K562 (cell line): ENCODE data around the gene PEX19. TPM values are rescaled to one million over a fixed set of nuclear protein-coding genes. Genes with fewer than 3 reads are reported as not detected.

ENCODE experiments used
- C11orf30 ChIP-seq: fragments of 450-650 bp; IDR thresholded peaks from 2 replicates; pipeline ENCODE4 v1.6.1; 2016; ENCODE audit warnings: low read depth, mild to moderate bottlenecking
- CBX3 ChIP-seq, 2 experiments: IDR thresholded peaks; 1 replicate in 1 of 2; 2 replicates in 1 of 2; pipeline ENCODE4 v1.6.1; 2012; ENCODE audit warnings: inconsistent platforms in 2 of 2, low read length in 2 of 2, borderline replicate concordance in 1 of 2, control low read depth in 1 of 2
- DNMT1 ChIP-seq: fragments of 450-650 bp; IDR thresholded peaks from 2 replicates; pipeline ENCODE4 v1.6.1; 2016; ENCODE audit warnings: antibody characterized with exemption, mild to moderate bottlenecking
- ETV5 ChIP-seq: sonication (generic); formaldehyde crosslinking; IDR thresholded peaks from 2 replicates; pipeline ENCODE4 v1.4.0; 2020; ENCODE audit warnings: low read depth, mild to moderate bottlenecking, missing genetic modification reagents
- HDGF ChIP-seq: fragments of 450-650 bp; IDR thresholded peaks from 2 replicates; pipeline ENCODE4 v1.6.1; 2016
- HNRNPLL ChIP-seq: fragments of 200-400 bp; formaldehyde crosslinking; IDR thresholded peaks from 2 replicates; pipeline ENCODE4 v1.6.1; 2017; ENCODE audit warnings: low read length, low read depth, mild to moderate bottlenecking; ENCODE audit not compliant: poor library complexity, severe bottlenecking
- HOMEZ ChIP-seq: fragments of 250-450 bp; sonication (Bioruptor Pico); IDR thresholded peaks from 2 replicates; pipeline ENCODE4 v1.4.0; 2020; ENCODE audit warnings: mild to moderate bottlenecking, moderate library complexity
- ILF3 ChIP-seq: fragments of 450-650 bp; IDR thresholded peaks from 2 replicates; pipeline ENCODE4 v1.6.1; 2018; ENCODE audit warnings: antibody characterized with exemption, mild to moderate bottlenecking, moderate library complexity, borderline replicate concordance
- KDM5B ChIP-seq: fragments of 200-600 bp; sonication (generic); IDR thresholded peaks from 2 replicates; pipeline ENCODE4 v1.6.1; 2012; ENCODE audit warnings: low read depth, mild to moderate bottlenecking, moderate library complexity, low read length, control low read depth, inconsistent platforms; ENCODE audit not compliant: insufficient replicate concordance
- KHSRP ChIP-seq: fragments of 450-650 bp; IDR thresholded peaks from 2 replicates; pipeline ENCODE4 v1.6.1; 2017
- MCM7 ChIP-seq, 2 experiments: fragments of 450-650 bp; IDR thresholded peaks; 2 replicates each; pipeline ENCODE4 v1.6.1; 2016 to 2018
- TAF1 ChIP-seq: IDR thresholded peaks from 2 replicates; pipeline ENCODE4 v1.6.1; 2011; ENCODE audit warnings: mild to moderate bottlenecking, low read length, moderate library complexity; ENCODE audit not compliant: insufficient read depth, control insufficient read depth, severe bottlenecking; ENCODE audit errors: extremely low read depth
- XRCC5 ChIP-seq: fragments of 200-400 bp; formaldehyde crosslinking; IDR thresholded peaks from 2 replicates; pipeline ENCODE4 v1.6.1; 2017; ENCODE audit warnings: low read depth, mild to moderate bottlenecking, low read length
- ZNF408 ChIP-seq: fragments of 250-450 bp; sonication (Bioruptor Pico); IDR thresholded peaks from 2 replicates; pipeline ENCODE4 v1.4.0; 2020; ENCODE audit warnings: low read depth, mild to moderate bottlenecking, moderate library complexity
- polyA plus RNA-seq, 8 experiments: library from polyadenylated mRNA; depleted of rRNA in 4 of 8; stranded (reverse) in 5 of 8; unstranded in 3 of 8; fragments of >200 nt; fragmentation: Nextera tagmentation in 2 of 8; fragmentation: Illumina TruSeq in 1 of 8; extraction: Ambion mirVana in 2 of 8; extraction: Trizol in 1 of 8; gene quantifications; 2 replicates each; pipeline versions ENCODE4 v1.2.1 to v1.2.3, GENCODE V29; 2011 to 2014; ENCODE audit warnings: inconsistent platforms in 1 of 8, missing spikeins in 1 of 8
- total RNA-seq, 7 experiments: library from RNA; depleted of rRNA in 6 of 7; stranded (reverse); fragments of >200 nt in 6 of 7; fragmentation: Illumina TruSeq in 2 of 7; extraction: Trizol in 2 of 7; gene quantifications; 2 replicates each; pipeline versions ENCODE4 v1.2.1 to v1.2.3, GENCODE V29; 2011 to 2021; ENCODE audit warnings: low replicate concordance in 1 of 7
- TF ChIP-seq, protein P1 (sequence below): fragments of 450-650 bp; formaldehyde crosslinking; IDR thresholded peaks from 2 replicates; pipeline ENCODE4 v1.4.0; 2022; ENCODE audit warnings: missing genetic modification characterization
- TF ChIP-seq, protein P2 (sequence below): fragments of 450-650 bp; IDR thresholded peaks from 2 replicates; pipeline ENCODE4 v1.6.1; 2016; ENCODE audit warnings: low read depth

Gene PEX19
- total and polyA plus RNA-seq, 9 of the 15 experiments (the other 6 are each of a cell fraction or from before 2014, with no cell fraction given), result 32.5 to 103 (median 59.8) TPM

GRCh38 chr1:160261893-160262794, 22.8 kb downstream of the PEX19 start, which contains the start of gene DCAF8 (continued):
- TF ChIP-seq HOMEZ (CRISPR knock-in tag) (peak; percentile 21; the same call in 1 of the 2 replicates), TAF1 (peak; percentile 99), C11orf30 (peak; percentile 56), KDM5B (peak; percentile 94), ILF3 (no peak), ETV5 (0 out of 2 replicates have a peak, but pooled peaks have one; percentile 30), KHSRP (no peak), XRCC5 (no peak), ZNF408 (CRISPR knock-in tag) (no peak), HDGF (no peak), CBX3 (IDR thresholded peaks at IDR 0.05; ENCODE audit: borderline replicate concordance in 1 of 2, low read length in 2 of 2) (peak in 1 of 2 experiments; percentile 68; a peak in 2 of 3 replicates), MCM7 (IDR thresholded peaks at IDR 0.05) (no peak), DNMT1 (peak; percentile 87; the same call in 1 of the 2 replicates), HNRNPLL (peak; percentile 80)
- TF ChIP-seq, protein P1, sequence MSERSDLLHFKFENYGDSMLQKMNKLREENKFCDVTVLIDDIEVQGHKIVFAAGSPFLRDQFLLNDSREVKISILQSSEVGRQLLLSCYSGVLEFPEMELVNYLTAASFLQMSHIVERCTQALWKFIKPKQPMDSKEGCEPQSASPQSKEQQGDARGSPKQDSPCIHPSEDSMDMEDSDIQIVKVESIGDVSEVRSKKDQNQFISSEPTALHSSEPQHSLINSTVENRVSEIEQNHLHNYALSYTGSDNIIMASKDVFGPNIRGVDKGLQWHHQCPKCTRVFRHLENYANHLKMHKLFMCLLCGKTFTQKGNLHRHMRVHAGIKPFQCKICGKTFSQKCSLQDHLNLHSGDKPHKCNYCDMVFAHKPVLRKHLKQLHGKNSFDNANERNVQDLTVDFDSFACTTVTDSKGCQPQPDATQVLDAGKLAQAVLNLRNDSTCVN (CRISPR knock-in tag), result peak; percentile 46; the same call in 1 of the 2 replicates
- TF ChIP-seq, protein P2, sequence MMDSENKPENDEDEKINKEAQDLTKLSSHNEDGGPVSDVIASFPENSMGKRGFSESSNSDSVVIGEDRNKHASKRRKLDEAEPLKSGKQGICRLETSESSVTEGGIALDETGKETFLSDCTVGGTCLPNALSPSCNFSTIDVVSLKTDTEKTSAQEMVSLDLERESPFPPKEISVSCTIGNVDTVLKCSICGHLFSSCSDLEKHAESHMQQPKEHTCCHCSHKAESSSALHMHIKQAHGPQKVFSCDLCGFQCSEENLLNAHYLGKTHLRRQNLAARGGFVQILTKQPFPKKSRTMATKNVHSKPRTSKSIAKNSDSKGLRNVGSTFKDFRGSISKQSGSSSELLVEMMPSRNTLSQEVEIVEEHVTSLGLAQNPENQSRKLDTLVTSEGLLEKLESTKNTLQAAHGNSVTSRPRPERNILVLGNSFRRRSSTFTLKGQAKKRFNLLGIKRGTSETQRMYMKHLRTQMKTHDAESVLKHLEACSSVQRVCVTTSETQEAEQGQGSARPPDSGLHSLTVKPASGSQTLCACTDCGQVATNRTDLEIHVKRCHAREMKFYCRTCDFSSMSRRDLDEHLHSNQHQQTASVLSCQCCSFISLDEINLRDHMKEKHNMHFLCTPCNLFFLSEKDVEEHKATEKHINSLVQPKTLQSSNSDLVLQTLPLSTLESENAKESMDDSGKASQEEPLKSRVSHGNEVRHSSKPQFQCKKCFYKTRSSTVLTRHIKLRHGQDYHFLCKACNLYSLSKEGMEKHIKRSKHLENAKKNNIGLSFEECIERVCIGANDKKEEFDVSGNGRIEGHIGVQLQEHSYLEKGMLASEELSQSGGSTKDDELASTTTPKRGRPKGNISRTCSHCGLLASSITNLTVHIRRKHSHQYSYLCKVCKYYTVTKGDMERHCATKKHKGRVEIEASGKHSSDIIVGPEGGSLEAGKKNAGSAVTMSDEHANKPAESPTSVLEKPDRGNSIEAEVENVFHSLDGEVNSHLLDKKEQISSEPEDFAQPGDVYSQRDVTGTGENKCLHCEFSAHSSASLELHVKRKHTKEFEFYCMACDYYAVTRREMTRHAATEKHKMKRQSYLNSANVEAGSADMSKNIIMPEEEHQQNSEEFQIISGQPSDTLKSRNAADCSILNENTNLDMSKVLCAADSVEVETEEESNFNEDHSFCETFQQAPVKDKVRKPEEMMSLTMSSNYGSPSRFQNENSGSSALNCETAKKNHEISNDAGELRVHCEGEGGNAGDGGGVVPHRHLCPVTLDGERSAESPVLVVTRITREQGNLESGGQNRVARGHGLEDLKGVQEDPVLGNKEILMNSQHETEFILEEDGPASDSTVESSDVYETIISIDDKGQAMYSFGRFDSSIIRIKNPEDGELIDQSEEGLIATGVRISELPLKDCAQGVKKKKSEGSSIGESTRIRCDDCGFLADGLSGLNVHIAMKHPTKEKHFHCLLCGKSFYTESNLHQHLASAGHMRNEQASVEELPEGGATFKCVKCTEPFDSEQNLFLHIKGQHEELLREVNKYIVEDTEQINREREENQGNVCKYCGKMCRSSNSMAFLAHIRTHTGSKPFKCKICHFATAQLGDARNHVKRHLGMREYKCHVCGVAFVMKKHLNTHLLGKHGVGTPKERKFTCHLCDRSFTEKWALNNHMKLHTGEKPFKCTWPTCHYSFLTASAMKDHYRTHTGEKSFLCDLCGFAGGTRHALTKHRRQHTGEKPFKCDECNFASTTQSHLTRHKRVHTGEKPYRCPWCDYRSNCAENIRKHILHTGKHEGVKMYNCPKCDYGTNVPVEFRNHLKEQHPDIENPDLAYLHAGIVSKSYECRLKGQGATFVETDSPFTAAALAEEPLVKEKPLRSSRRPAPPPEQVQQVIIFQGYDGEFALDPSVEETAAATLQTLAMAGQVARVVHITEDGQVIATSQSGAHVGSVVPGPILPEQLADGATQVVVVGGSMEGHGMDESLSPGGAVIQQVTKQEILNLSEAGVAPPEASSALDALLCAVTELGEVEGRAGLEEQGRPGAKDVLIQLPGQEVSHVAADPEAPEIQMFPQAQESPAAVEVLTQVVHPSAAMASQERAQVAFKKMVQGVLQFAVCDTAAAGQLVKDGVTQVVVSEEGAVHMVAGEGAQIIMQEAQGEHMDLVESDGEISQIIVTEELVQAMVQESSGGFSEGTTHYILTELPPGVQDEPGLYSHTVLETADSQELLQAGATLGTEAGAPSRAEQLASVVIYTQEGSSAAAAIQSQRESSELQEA, result 0 out of 2 replicates have a peak, but pooled peaks have one; percentile 46
